WTC11 (cell line): Measurements from ENCODE around the gene POLD4.

Source experiments
- ATF3 ChIP-seq: sonication (generic); formaldehyde crosslinking; conservative IDR thresholded peaks from 2 replicates; pipeline ENCODE4 v1.8.1; 2022; ENCODE audit warnings: mild to moderate bottlenecking, missing genetic modification reagents
- CTCF ChIP-seq: fragments of 200-600 bp; IDR thresholded peaks from 2 replicates; pipeline ENCODE4 v1.8.0; 2022; ENCODE audit warnings: antibody characterized with exemption
- ELF4 ChIP-seq: sonication (generic); formaldehyde crosslinking; IDR thresholded peaks from 2 replicates; pipeline ENCODE4 v1.8.1; 2022; ENCODE audit warnings: low read depth, mild to moderate bottlenecking, moderate library complexity, missing genetic modification reagents
- JAZF1 ChIP-seq: fragments of 250-450 bp; sonication (Bioruptor Pico); IDR thresholded peaks from 2 replicates; pipeline ENCODE4 v1.9.0; 2021; ENCODE audit warnings: moderate library complexity, mild to moderate bottlenecking, inconsistent platforms
- MAX ChIP-seq: sonication (generic); formaldehyde crosslinking; IDR thresholded peaks from 2 replicates; pipeline ENCODE4 v1.8.0; 2022; ENCODE audit warnings: mild to moderate bottlenecking, missing genetic modification reagents
- STAT6 ChIP-seq: sonication (generic); formaldehyde crosslinking; conservative IDR thresholded peaks from 2 replicates; pipeline ENCODE4 v1.8.1; 2023; ENCODE audit warnings: mild to moderate bottlenecking, low read depth, missing genetic modification reagents, moderate library complexity
- TEAD1 ChIP-seq: sonication (generic); formaldehyde crosslinking; IDR thresholded peaks from 2 replicates; pipeline ENCODE4 v1.8.0; 2022; ENCODE audit warnings: mild to moderate bottlenecking, missing genetic modification reagents
- ZNF121 ChIP-seq: sonication (generic); formaldehyde crosslinking; IDR thresholded peaks from 2 replicates; pipeline ENCODE4 v1.8.0; 2023; ENCODE audit warnings: missing genetic modification reagents
- ZNF416 ChIP-seq: fragments of 250-450 bp; sonication (Bioruptor Pico); IDR thresholded peaks from 2 replicates; pipeline ENCODE4 v1.9.0; 2021; ENCODE audit warnings: mild to moderate bottlenecking, inconsistent platforms

- TF ChIP-seq CTCF (no peak; the same call in 1 of the 2 replicates), JAZF1 (CRISPR knock-in tag) (no peak), TEAD1 (CRISPR knock-in tag) (no peak), STAT6 (CRISPR knock-in tag) (no peak), MAX (no peak), ZNF121 (no peak), ZNF416 (CRISPR knock-in tag) (no peak), ATF3 (CRISPR knock-in tag) (no peak), ELF4 (CRISPR knock-in tag) (no peak)
Observed at GRCh38 chr11:67374571-67375281, 21.4 kb upstream of the POLD4 start.
